PFSK-1 (cell line): Measurements from ENCODE around the gene SS18L1.

Source experiments
- POLR2AphosphoS5 ChIP-seq: IDR thresholded peaks from 2 replicates; pipeline ENCODE4 v1.6.1; 2012; ENCODE audit warnings: low read depth, mild to moderate bottlenecking, control low read depth, low read length, moderate library complexity
- REST ChIP-seq, 2 experiments: IDR thresholded peaks; 2 replicates each; pipeline versions ENCODE4 v1.6.1 to v1.8.0; 2011 to 2012; ENCODE audit warnings: low read depth in 2 of 2, low read length in 2 of 2, control low read depth in 1 of 2, inconsistent platforms in 1 of 2, mild to moderate bottlenecking in 1 of 2, moderate library complexity in 1 of 2; ENCODE audit not compliant: insufficient read depth in 1 of 2
- TAF1 ChIP-seq: IDR thresholded peaks from 2 replicates; pipeline ENCODE4 v1.6.1; 2012; ENCODE audit warnings: low read length, control low read depth, borderline replicate concordance; ENCODE audit not compliant: insufficient read depth

DNA sequence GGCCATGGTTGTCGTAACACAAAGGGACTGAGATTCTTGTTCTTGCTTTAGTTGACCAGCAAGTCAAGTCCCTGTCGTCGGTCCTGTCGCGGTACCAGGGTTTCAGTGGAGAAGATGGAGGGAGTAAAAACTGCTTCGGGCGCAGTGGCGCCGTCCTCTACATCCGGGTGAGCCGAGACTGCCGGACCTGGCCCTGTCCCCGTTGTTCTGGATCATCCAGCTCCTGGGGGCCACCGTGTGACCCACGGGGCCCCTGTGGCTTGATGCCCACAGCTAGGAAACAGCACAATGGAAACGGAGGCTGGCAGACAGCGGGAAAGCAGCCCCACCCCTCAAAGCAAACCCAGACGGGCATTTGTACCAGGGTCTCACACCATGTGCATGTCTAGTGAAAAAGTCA is 54.2 kb downstream of the SS18L1 start:
- TF ChIP-seq REST (IDR thresholded peaks at IDR 0.05; ENCODE audit: insufficient read depth in 1 of 2, low read depth in 2 of 2, low read length in 2 of 2) (no peak), POLR2AphosphoS5 (no peak), TAF1 (no peak)
